Measurements from ENCODE around the gene IKBIP.

GRCh38 chr12:98674841-98675240, 30.3 kb upstream of the IKBIP start:
- TF ChIP-seq, protein P1, sequence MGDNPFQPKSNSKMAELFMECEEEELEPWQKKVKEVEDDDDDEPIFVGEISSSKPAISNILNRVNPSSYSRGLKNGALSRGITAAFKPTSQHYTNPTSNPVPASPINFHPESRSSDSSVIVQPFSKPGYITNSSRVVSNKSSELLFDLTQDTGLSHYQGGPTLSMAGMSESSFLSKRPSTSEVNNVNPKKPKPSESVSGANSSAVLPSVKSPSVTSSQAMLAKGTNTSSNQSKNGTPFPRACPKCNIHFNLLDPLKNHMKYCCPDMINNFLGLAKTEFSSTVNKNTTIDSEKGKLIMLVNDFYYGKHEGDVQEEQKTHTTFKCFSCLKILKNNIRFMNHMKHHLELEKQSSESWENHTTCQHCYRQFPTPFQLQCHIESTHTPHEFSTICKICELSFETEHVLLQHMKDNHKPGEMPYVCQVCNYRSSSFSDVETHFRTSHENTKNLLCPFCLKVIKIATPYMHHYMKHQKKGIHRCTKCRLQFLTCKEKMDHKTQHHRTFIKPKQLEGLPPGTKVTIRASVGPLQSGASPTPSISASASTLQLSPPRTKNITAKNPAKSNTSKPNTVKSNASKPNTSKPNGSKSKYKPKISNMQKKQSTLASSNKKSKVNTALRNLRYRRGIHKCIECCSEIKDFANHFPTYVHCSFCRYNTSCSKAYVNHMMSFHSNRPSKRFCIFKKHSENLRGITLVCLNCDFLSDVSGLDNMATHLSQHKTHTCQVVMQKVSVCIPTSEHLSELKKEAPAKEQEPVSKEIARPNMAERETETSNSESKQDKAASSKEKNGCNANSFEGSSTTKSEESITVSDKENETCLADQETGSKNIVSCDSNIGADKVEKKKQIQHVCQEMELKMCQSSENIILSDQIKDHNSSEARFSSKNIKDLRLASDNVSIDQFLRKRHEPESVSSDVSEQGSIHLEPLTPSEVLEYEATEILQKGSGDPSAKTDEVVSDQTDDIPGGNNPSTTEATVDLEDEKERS (tag by site-specific recombination; IDR thresholded peaks at IDR 0.05) = no peak
- TF ChIP-seq, protein P2, sequence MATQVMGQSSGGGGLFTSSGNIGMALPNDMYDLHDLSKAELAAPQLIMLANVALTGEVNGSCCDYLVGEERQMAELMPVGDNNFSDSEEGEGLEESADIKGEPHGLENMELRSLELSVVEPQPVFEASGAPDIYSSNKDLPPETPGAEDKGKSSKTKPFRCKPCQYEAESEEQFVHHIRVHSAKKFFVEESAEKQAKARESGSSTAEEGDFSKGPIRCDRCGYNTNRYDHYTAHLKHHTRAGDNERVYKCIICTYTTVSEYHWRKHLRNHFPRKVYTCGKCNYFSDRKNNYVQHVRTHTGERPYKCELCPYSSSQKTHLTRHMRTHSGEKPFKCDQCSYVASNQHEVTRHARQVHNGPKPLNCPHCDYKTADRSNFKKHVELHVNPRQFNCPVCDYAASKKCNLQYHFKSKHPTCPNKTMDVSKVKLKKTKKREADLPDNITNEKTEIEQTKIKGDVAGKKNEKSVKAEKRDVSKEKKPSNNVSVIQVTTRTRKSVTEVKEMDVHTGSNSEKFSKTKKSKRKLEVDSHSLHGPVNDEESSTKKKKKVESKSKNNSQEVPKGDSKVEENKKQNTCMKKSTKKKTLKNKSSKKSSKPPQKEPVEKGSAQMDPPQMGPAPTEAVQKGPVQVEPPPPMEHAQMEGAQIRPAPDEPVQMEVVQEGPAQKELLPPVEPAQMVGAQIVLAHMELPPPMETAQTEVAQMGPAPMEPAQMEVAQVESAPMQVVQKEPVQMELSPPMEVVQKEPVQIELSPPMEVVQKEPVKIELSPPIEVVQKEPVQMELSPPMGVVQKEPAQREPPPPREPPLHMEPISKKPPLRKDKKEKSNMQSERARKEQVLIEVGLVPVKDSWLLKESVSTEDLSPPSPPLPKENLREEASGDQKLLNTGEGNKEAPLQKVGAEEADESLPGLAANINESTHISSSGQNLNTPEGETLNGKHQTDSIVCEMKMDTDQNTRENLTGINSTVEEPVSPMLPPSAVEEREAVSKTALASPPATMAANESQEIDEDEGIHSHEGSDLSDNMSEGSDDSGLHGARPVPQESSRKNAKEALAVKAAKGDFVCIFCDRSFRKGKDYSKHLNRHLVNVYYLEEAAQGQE (tag by site-specific recombination; IDR thresholded peaks at IDR 0.05) = no peak
- TF ChIP-seq PBX3 (CRISPR knock-in tag; IDR thresholded peaks at IDR 0.05) (no peak), CTCF (tag by site-specific recombination; IDR thresholded peaks at IDR 0.05) (no peak), HOXA7 (CRISPR knock-in tag; IDR thresholded peaks at IDR 0.05; ENCODE audit: borderline replicate concordance) (no peak)
- TF ChIP-seq, protein P3, sequence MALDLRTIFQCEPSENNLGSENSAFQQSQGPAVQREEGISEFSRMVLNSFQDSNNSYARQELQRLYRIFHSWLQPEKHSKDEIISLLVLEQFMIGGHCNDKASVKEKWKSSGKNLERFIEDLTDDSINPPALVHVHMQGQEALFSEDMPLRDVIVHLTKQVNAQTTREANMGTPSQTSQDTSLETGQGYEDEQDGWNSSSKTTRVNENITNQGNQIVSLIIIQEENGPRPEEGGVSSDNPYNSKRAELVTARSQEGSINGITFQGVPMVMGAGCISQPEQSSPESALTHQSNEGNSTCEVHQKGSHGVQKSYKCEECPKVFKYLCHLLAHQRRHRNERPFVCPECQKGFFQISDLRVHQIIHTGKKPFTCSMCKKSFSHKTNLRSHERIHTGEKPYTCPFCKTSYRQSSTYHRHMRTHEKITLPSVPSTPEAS (tag by site-specific recombination; IDR thresholded peaks at IDR 0.05) = no peak
